Coronary artery (tissue), 2 donors: ENCODE measurements around the gene DHRS13.

ENCODE experiments used
- DNase-seq: peaks from one replicate; pipeline ENCODE4 v3.0.0-alpha.2; 2017; ENCODE audit warnings: low spot score
- H3K27ac ChIP-seq, 2 donors: fragments of 200-600 bp; sonication (generic); one replicate each; pipeline ENCODE4 v1.5.1; 2016 to 2019
- H3K4me3 ChIP-seq: fragments of 200-600 bp; sonication (generic); 2 replicates; pipeline ENCODE4 v1.5.1; 2016; ENCODE audit warnings: mild to moderate bottlenecking, moderate library complexity
- TF ChIP-seq, protein P1 (sequence below): fragments of 200-600 bp; sonication (generic); IDR thresholded peaks from one replicate; pipeline ENCODE4 v1.5.1; 2019; ENCODE audit warnings: antibody characterized with exemption

The DHRS13 gene

DNA sequence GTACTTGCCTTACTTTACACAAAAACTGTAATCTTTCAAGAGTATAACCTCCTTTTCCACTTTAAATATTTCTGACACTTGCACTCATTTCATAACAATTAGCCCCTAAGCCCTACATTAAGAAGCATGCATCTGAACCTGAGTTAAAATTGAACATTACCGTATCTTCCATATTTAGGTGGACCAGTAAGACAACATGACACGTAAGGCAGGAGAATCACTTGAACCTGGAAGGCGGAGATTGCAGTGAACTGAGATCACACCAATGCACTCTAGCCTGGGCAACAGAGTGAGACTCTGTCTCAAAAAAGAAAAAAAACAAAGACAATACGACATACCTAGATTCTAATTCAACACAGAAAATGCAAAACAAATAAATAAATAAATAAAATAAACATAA, 41.5 kb upstream of the DHRS13 start:
- H3K27ac ChIP-seq: no peak overlapping the region
- TF ChIP-seq, protein P1, sequence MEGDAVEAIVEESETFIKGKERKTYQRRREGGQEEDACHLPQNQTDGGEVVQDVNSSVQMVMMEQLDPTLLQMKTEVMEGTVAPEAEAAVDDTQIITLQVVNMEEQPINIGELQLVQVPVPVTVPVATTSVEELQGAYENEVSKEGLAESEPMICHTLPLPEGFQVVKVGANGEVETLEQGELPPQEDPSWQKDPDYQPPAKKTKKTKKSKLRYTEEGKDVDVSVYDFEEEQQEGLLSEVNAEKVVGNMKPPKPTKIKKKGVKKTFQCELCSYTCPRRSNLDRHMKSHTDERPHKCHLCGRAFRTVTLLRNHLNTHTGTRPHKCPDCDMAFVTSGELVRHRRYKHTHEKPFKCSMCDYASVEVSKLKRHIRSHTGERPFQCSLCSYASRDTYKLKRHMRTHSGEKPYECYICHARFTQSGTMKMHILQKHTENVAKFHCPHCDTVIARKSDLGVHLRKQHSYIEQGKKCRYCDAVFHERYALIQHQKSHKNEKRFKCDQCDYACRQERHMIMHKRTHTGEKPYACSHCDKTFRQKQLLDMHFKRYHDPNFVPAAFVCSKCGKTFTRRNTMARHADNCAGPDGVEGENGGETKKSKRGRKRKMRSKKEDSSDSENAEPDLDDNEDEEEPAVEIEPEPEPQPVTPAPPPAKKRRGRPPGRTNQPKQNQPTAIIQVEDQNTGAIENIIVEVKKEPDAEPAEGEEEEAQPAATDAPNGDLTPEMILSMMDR: no peak
- no peak overlapping the region for H3K4me3 ChIP-seq
- DNase-seq: no peak

DNA sequence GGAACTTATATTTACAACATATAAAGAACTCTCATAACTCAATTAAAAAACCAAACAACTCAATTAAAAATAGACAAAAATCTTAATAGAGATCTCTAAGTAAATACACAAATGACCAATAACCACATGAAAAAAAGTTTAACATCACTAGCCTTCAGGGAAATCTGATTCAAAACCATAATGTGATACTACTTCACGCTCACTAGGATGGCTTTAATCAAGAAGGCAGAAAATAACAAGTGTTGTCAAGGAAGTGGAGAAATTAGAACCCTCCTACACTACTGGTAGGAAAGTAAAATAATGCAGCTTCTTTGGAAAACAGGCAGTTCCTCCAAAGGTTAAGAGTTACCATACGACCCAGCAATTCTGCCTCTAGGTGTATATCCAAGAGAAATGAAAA, 40.0 kb upstream of the DHRS13 start:
- DNase-seq: no peak
- Histone ChIP-seq H3K27ac (no peak overlapping the region), H3K4me3 (no peak overlapping the region)
- TF ChIP-seq, protein P1: no peak

DNA sequence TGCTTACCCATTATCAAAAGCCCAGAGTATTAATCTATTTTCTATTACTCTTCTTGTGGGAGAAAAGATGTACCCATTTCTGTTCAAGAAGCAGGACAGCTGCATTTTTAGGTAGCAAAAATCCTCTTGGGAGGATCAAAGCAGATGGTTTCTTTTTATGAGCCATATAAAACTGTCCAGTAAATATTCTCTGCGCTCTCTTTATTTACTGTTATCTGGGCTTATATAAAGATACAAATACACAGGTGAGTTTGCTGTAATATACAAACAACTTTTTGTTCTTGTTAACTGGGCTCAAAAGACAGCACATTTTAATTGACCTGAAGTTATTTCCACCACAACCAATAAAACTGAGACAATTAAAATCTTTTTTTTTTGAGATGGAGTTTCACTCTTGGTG, 38.4 kb upstream of the DHRS13 start:
- Histone ChIP-seq H3K27ac (no peak overlapping the region), H3K4me3 (no peak overlapping the region)
- TF ChIP-seq, protein P1: no peak
- DNase-seq: no peak

DNA sequence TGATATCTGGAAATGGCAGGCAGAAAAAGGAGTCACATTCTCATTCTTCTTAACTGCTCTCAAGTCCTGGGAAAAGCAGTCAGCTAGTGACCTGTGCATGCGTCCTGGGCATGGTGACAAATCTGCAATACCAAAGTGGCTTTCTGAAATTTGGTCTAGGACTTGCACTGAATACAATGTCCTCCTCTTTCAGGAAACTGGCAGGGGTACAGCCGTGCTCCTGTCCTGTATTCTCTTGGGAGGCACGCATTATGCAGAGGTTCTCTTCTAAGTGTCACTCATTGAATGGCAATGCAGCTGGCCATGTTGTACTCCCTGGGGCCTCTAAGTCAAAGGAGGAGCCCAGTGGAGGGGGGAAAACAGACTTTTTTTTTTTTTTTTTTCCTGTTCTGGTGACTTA, 37.8 kb upstream of the DHRS13 start:
- no peak overlapping the region for H3K27ac ChIP-seq
- H3K4me3 ChIP-seq: no peak overlapping the region
- TF ChIP-seq, protein P1: no peak
- no peak for DNase-seq

DNA sequence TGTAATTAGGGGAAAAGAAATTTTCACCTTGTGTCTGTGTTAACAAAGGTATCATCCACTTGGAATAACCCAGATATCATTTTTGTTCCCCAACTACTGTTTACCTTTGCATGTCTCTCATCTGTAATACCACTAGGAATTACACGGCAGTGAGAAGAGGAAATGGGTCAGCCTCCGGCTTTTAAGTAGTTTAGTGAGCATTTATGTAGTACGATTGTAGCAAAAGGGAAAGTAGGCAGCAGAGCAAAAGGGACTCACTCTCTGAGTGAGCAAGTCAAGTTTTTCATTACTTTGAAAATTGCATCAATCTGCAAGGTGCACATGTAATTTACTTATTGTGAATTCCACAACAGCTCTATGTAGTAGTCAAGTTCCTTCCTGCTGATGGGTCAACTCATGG, 37.3 kb upstream of the DHRS13 start:
- TF ChIP-seq, protein P1: no peak
- H3K27ac ChIP-seq: no peak overlapping the region
- no peak for DNase-seq
- no peak overlapping the region for H3K4me3 ChIP-seq

DNA sequence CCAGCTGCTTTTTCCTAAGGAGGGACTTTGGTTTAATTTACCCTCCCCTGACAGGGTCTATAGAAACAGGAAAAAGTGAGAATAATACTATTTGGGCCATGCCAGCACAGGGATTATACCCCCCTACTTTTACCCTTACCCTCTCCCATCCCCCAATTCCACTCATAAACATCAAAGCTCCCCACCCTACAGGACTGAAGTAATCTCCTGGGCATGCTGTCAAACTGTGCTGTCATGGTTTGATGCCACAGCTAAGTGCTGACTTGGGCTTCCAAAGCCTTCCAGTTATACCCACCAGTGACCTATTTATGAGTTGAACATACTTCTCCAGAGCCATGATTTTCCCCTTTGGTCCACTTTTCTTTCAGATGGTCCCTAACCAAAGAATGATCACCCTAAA, 35.7 kb upstream of the DHRS13 start:
- no peak for DNase-seq
- TF ChIP-seq, protein P1: no peak
- H3K27ac ChIP-seq: peak overlapping the region in 1 of 2 donors; percentile 10
- no peak overlapping the region for H3K4me3 ChIP-seq

DNA sequence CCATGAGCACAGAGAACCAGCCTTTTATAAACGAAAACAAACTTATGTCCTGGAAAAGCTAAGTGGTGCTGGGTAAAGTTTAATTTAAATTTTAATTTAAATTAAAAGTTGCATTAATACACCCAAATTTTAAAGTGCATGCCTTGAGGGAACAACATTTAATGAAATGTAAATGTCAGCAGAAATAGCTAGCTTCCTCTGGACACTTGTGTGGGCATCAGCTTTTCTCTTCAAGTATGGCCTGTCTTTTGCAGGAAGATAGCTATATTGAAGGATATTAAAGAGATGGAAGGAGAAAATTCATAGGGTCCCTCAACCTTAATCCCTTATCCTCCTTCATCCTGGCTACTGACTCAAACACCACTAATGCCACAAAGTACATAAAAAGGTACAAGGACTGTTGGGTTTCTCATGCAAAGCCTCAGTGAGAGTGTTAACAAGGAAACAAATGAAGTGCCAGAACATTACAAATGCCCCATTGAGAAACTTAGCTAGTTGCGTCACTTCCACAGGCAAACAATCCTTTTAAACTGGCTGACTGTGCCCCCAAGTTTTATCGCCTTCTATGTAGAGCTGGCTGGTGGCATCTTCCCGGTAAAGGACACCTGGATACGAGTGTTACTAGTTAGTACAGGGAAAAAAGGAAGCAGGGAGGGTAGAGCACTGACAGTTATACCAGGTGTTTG, 34.3 kb upstream of the DHRS13 start:
- DNase-seq: no peak
- Histone ChIP-seq H3K4me3 (no peak overlapping the region), H3K27ac (peak overlapping the region in 1 of 2 donors; percentile 56)
- TF ChIP-seq, protein P1: no peak
